Heart right ventricle (tissue), 16 donors: ENCODE results near the gene KCNQ5. TPM values are rescaled to one million over a fixed set of nuclear protein-coding genes. Genes with fewer than 3 reads are reported as not detected.
"Not testable (repeated sequence)": the region's sequence is repeated elsewhere in the genome, so short reads cannot be mapped to it uniquely, and the experiment has no call there.

ENCODE experiments used
- ATAC-seq, 8 donors: fragments of 200-7000 bp; cut with Tn5 transposase; one replicate each; pipeline ENCODE4 v1.9.1; 2020; ENCODE audit warnings: mild to moderate bottlenecking in 8 of 8, moderate library complexity in 8 of 8, moderate number of reproducible peaks in 1 of 8
- DNase-seq, 2 donors: peaks; one replicate each; pipeline ENCODE4 v3.0.0-alpha.2; 2020
- H3K27ac ChIP-seq, 10 donors: fragments of 200-600 bp; sonication (generic) in 2 of 10; one replicate each; pipeline versions ENCODE4 v1.5.0 to v1.8.0; 2020 to 2022; ENCODE audit warnings: mild to moderate bottlenecking in 3 of 10
- H3K27me3 ChIP-seq, 7 donors: fragments of 200-600 bp; one replicate each; pipeline ENCODE4 v1.8.0; 2021 to 2022; ENCODE audit warnings: mild to moderate bottlenecking in 2 of 7
- H3K36me3 ChIP-seq, 9 donors: fragments of 200-600 bp; sonication (generic) in 1 of 9; one replicate each; pipeline versions ENCODE4 v1.5.0 to v1.8.0; 2020 to 2022; ENCODE audit warnings: mild to moderate bottlenecking in 2 of 9
- H3K4me1 ChIP-seq, 9 donors: fragments of 200-600 bp; sonication (generic) in 1 of 9; one replicate each; pipeline versions ENCODE4 v1.5.0 to v1.8.0; 2020 to 2022; ENCODE audit warnings: mild to moderate bottlenecking in 4 of 9
- H3K4me3 ChIP-seq, 10 donors: fragments of 200-600 bp; sonication (generic) in 2 of 10; one replicate each; pipeline versions ENCODE4 v1.5.0 to v1.8.0; 2020 to 2022; ENCODE audit warnings: mild to moderate bottlenecking in 7 of 10, moderate library complexity in 2 of 10
- H3K9me3 ChIP-seq, 11 donors: fragments of 200-600 bp in 10 of 11; sonication (generic) in 2 of 11; one replicate each; pipeline versions ENCODE4 v1.5.0 to v1.8.0; 2013 to 2022; ENCODE audit warnings: mild to moderate bottlenecking in 2 of 11, control low read depth in 1 of 11, moderate library complexity in 1 of 11
- WGBS, 2 donors: extraction: QIAGEN DNeasy Blood & Tissue Kit; methylation state at CpG; one replicate each; pipeline ENCODE4 v1.1.7; 2013; ENCODE audit warnings: inconsistent platforms in 1 of 2; 5-methylcytosine and 5-hydroxymethylcytosine counted together
- intact Hi-C, 10 donors: fragments of 100-400 bp; cut with DNase I; formaldehyde crosslinking; loops; one replicate each; pipeline versions ENCODE4 v1.11.1 to v1.14.2; 2022
- long read RNA-seq, 3 donors: library from polyadenylated mRNA; unstranded; transcript quantifications; one replicate each; pipeline ENCODE4 v2.0.0, GENCODE V29; 2020 to 2021
- polyA plus RNA-seq, 2 donors: library from polyadenylated mRNA; stranded (reverse); fragments of 200-250 nt; gene quantifications; one replicate each; pipeline ENCODE4 v1.2.3, GENCODE V29; 2013
- total RNA-seq, 10 donors: library from RNA; stranded (reverse); fragmentation: NEBNext Ultra II Directional in 3 of 10; extraction: Animal tissue kit (Norgen Biotek cat#: 25700) in 3 of 10; gene quantifications; one replicate each; pipeline versions ENCODE4 v1.2.1 to v1.2.4, GENCODE V29; 2021 to 2023
- TF ChIP-seq, protein P1 (sequence below), 9 donors: fragments of 200-600 bp; sonication (generic) in 2 of 9; IDR thresholded peaks; one replicate each; pipeline versions ENCODE4 v1.5.0 to v1.8.0; 2021 to 2022; ENCODE audit warnings: antibody characterized with exemption in 9 of 9, mild to moderate bottlenecking in 5 of 9, moderate library complexity in 1 of 9
- donor health status: Arrhythmogenic right ventricular cardiomyopathy.
- donor health status: ischemic (EF 13 %, LVEDD 7.1; RV severe dilation, severe dysfunction).
- donor health status: healthy with polysubstance abuse.
- donor health status: DM: no; HTN: yes; CAD: no.
- donor health status: DM: no; HTN: no; CAD: no.
- donor health status: ischemic (EF 25% LVEDD 6.9; RV normal size, moderate dysfunction).
- donor health status: ischemic (EF 25% LVEDD 5.7; RV mildly dilated, moderate dysfunction).
- donor health status: healthy.
- donor health status: DM: yes; HTN: yes; CAD: no.
- donor health status: Ischemic cardiomyopathy.
- donor health status: ischemic (EF 35%, LVEDD 5.7; RV mildly dilated, moderate dysfunction).
- donor health status: nonischemic (EF 11% LVEDD 7.7; RV severe dilation, severe dysfunction).
- donor health status: DM: yes; HTN: yes; CAD: no.
- donor health status: PGD.
- donor health status: ischemic (EF 29% LVEDD 5.4; RV normal size, mild dysfunction).
- donor health status: nonischemic (EF 23%, LVEDD 6.1; RV moderate dilation, normal function).

The KCNQ5 gene
- under 1 TPM in 2 of 10 donors, not detected in 8; 0.12 to 0.15 TPM for total RNA-seq
- under 1 TPM in 1 of 2 donors, not detected in 1; under 0.01 TPM for polyA plus RNA-seq
- long read RNA-seq, donor 1 = 0 reads
- long read RNA-seq, donor 2 = 0 reads
- long read RNA-seq, donor 3 = 0 reads

DNA sequence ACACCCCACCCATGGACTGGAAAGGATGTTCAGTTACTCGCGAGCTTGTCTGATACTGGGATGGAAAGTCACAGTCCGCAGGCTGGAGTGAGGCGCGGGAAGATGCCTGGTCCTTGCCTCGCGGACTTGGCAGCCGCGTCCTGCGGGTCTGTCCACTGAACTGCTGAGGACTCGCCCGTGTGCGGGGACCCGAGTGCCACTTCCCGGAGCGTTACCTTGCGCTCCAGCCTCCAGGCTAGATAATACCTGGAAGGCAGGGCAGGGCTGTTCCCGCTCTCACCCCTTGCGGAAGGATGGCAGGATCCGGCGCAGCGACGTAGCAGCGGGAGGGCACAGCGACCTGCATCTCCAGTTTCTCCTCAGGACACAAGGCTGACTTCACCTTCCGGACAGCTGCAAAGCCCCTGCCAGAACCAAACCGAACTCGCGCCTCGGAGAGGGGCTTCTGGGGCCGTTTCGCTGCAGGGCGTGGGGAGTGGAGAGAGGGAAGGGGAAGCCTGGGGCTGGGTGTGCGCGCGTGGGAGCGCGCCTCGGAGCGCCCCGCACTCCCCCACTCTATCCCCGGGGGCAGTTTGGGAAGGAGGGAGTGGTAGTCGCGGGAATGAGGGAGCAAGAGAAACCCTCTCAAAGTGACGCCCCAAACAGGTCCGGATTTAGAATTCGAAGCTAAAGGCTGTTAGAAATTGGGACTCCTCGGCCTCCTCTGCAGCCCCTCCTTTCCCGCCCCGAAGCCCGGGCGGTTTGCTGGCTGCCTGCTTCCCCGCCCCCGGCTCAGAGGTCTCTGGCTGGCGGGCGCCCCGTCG lies at the start of gene KCNQ5:
TSS of gene KCNQ5 (plus strand) at position 774 of the 803 bp plus-strand sequence.
- peaks cover 4 to 74% (median 60%) of the 10 kb centered on the region in 7 donors for H3K27me3 ChIP-seq
- intact Hi-C loops = loop anchor here in 2 of 10 donors (5.0 to 10.0 kb wide), 2 partner anchors 493 to 506 kb away; no protein-coding TSS in a partner anchor
- H3K27ac ChIP-seq = peak within 1 kb of the TSS in 1 of 10 donors; percentile 23
- ATAC-seq = peak in 5 of 8 donors; percentile 11 to 32 (median 23)
- peak within 1 kb of the TSS in 9 of 10 donors; percentile 34 to 60 (median 48) for H3K4me3 ChIP-seq
- no peak for DNase-seq
- H3K4me1 ChIP-seq = peaks cover 0 to 40% (median 34%) of the 10 kb centered on the region in 9 donors
- H3K36me3 ChIP-seq = no peaks in the 10 kb centered on the region
- TF ChIP-seq, protein P1, sequence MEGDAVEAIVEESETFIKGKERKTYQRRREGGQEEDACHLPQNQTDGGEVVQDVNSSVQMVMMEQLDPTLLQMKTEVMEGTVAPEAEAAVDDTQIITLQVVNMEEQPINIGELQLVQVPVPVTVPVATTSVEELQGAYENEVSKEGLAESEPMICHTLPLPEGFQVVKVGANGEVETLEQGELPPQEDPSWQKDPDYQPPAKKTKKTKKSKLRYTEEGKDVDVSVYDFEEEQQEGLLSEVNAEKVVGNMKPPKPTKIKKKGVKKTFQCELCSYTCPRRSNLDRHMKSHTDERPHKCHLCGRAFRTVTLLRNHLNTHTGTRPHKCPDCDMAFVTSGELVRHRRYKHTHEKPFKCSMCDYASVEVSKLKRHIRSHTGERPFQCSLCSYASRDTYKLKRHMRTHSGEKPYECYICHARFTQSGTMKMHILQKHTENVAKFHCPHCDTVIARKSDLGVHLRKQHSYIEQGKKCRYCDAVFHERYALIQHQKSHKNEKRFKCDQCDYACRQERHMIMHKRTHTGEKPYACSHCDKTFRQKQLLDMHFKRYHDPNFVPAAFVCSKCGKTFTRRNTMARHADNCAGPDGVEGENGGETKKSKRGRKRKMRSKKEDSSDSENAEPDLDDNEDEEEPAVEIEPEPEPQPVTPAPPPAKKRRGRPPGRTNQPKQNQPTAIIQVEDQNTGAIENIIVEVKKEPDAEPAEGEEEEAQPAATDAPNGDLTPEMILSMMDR (IDR thresholded peaks at IDR 0.05) = no peak
- WGBS, 2 donors = 1% methylated on average over 57 to 58 of the region's 58 CpGs
- H3K9me3 ChIP-seq = no peaks in the 10 kb centered on the region

DNA sequence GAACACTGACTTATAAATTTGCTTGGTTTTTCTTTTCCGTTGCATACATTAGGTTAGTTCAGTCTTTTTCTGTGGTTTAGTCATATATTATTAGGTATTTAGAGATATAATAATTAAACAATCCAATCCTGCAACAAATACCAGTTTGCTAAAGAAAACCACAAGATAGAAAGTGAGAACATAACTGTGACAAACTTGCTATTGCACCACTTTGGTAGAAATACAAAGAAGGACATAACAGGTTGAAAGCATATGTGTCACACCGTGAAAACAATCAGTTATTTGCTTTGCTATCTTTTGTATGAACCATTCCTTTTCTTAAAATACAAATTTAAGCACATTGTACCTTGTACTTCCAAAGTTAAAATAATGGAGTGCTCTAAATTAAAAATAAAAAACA lies 42.0 kb upstream of the KCNQ5 start:
- no peak for DNase-seq
- TF ChIP-seq, protein P1 (IDR thresholded peaks at IDR 0.05) = no peak
- ATAC-seq = no peak
- 81 to 88% methylated on average over 2 of the region's 2 CpGs for WGBS, 2 donors
- peaks cover 0 to 5% (median 0%) of the 10 kb centered on the region in 9 donors for H3K4me1 ChIP-seq
- no peak overlapping the region for H3K4me3 ChIP-seq
- intact Hi-C loops = no loop called here
- H3K27ac ChIP-seq = no peak overlapping the region
- H3K27me3 ChIP-seq = no peaks in the 10 kb centered on the region
- peaks cover 0 to 6% (median 0%) of the 10 kb centered on the region in 11 donors for H3K9me3 ChIP-seq
- H3K36me3 ChIP-seq = no peaks in the 10 kb centered on the region

DNA sequence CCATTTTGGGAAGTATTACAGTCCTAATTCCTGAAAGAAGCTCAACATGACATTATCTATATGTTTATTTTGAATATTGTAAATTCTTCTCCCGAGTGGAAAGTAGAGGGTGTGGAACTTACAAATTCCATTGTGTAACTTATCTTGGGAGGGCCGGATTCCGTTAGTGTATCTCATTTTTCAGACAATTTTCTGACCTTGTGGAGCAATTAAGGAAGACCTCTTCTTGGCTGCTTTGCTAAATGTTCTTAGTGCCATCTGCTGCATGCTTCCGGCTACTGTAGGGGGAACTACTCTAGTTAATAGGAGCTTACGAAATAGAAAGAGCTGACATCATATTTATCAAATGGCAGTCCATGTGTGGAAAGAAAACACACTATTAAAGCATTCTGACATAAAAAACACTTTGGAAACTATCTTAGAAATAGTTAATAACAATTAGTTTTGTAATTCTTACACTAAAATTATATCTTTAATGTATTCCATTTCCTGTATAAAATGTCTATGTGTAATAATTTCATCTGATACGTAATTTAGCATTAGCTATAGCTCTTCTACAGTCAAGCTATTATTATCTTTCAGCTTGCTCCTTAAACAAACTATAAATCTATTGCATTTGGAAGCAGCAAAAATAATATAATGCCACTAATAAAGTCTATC lies 41.5 kb upstream of the KCNQ5 start:
- intact Hi-C loops = no loop called here

DNA sequence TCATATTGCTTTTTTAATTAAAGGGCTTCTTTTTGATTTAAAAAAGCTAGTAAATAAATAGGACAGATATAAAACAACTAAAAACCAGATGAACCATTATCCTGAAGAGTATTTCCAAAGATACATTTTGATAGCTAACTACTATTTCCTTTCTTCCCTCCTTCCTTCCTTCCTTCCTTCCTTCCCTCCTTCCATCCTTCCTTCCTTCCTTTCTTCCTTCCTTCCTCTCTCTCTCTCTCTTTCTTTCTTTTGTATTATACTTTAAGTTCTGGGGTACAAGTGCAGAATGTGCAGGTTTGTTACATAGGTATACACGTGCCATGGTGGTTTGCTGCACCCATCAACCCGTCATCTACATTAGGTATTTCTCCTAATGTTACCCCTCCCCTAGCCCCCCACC lies 40.9 kb upstream of the KCNQ5 start:
- H3K4me1 ChIP-seq, H3K36me3 ChIP-seq, intact Hi-C loops, H3K9me3 ChIP-seq, DNase-seq, H3K4me3 ChIP-seq, ATAC-seq, H3K27ac ChIP-seq, H3K27me3 ChIP-seq: not testable (repeated sequence)
- 82 to 85% methylated on average over 2 of the region's 2 CpGs for WGBS, 2 donors

More for the DNA sequence above, 41.5 kb upstream of the KCNQ5 start:
- Histone ChIP-seq H3K9me3 (peaks cover 0 to 6% (median 0%) of the 10 kb centered on the region in 11 donors), H3K27me3 (no peaks in the 10 kb centered on the region), H3K36me3 (no peaks in the 10 kb centered on the region), H3K27ac (no peak overlapping the region), H3K4me3 (no peak overlapping the region), H3K4me1 (peaks cover 0 to 5% (median 0%) of the 10 kb centered on the region in 9 donors)
- TF ChIP-seq, protein P1 (IDR thresholded peaks at IDR 0.05) = peak in 1 of 9 donors; percentile 35
- WGBS, 2 donors = 16 to 21% methylated on average over 6 of the region's 6 CpGs
- DNase-seq (no peak), ATAC-seq (no peak)
